HG03457 (cell line): Measurements from ENCODE around the gene DNM1.

Source experiments
- ATAC-seq: cut with Tn5 transposase; IDR thresholded peaks from one replicate; pipeline ENCODE4 v1.9.1; 2021; ENCODE audit warnings: moderate number of reproducible peaks; ENCODE audit not compliant: unreplicated experiment

DNM1 gene

DNA sequence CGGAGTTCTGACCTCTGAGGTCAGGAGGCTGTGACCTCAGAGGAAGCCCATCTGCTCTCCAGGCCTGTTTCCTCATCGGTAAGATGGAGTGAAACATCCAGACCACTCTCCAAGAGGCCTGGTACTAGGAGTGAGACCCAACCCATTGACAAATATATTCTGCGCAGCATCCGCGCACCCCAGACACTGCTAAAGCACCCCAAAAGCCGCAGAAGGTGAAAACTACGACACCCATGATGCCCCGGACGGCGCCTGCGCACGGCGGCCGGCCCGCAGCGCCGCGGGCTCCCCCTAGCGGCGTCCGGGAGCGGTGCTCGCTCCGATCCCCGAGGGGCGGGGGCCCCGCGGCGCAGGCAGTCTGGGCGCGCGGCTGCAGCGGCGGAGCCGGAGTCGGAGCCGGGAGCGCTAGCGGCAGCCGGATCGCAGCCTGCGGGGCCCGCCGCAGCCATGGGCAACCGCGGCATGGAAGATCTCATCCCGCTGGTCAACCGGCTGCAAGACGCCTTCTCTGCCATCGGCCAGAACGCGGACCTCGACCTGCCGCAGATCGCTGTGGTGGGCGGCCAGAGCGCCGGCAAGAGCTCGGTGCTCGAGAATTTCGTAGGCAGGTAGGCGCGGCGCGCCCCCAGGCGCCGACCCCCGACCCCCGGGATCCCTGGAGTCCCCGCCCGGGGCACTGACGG, at the start of gene DNM1:
DNM1 (plus strand) TSS at position 356 of the 683 bp plus-strand sequence; CDS start at position 448, 92 bp downstream.
- ATAC-seq: no peak

DNA sequence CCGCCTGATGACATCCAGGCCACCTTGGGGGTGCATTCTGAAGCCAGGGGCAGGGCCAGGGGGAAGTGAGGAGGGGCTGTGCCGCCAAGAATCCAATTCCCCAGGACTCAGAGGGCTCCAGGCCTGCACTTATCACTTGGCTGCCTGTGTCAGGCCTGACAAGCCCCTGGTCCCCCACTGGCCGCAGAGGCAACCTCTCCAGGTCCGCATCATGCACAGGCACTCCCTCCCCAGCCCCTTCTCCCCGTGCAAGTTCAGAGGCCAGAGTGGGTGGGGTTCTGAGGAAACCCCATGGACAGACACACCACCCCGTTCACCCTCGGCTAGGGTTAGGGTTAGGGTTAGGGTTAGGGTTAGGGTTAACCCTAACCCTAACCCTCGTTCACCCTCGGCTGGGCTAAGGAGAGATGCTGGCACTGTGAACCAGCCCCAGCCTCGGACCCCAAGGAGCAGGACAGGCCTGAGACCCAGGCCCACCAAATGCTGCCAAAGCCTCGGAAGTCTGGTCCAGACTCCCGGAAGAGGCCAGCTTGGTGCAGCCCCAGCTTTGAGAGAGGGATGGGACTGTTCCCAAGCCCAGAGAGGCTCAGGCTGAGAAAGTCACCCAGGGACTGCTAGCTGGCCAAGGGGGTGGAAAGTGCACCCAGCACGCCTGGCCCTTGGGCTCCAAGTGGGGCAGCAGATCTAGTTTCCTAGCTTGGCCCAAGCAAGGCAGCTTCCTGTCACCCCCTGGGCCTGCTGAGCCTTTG, 49.1 kb upstream of the DNM1 start:
- ATAC-seq: no peak

DNA sequence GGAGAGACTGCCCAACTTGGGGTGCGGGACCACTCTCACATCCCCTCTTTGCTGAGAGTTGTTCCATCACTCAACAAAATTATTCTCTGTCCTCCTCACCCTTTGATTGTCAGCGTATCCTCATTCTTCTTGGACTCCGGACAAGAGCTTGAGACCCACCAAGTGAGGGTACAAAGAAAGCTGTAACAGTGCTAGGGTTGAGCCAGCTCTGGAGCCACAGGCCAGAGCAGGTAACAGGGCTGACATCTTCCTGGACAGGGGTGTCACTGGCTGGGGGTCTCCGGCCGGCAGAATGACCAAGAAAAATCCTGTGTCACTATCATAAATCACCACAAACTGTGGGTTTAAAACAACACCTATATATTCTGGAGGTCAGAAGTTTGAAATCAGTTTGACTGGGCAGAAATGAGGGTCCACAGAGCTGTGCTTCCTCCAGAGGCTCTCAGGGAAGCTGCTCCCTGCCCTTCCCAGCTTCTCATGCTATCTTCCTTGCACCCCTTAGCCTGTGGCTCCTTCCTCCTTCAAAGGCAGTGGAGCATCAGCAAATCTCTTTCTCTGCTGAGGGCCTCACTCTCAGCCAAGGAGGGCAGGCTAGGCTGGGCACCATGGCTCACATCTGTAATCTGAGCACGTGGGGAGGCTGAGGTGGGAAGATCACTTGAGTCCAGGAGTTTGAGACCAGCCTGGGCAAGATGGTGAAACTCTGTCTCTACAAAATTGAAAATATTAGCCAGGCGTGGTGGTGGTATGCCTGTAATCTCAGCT, 47.3 kb upstream of the DNM1 start:
- ATAC-seq: no peak

DNA sequence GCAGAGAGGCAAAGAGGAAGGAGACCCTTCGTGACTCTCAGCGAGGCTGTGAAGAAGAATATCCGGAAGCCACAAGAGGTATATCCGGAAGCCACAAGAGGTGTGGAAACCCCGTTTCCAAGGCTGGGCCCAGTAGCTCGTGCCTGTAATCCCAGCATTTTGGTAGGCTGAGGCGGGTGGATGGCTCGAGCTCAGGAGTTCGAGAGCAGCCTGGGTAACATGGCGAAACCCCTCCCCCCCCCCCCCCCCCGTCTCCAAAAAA, 43.7 kb upstream of the DNM1 start:
- no peak for ATAC-seq

DNA sequence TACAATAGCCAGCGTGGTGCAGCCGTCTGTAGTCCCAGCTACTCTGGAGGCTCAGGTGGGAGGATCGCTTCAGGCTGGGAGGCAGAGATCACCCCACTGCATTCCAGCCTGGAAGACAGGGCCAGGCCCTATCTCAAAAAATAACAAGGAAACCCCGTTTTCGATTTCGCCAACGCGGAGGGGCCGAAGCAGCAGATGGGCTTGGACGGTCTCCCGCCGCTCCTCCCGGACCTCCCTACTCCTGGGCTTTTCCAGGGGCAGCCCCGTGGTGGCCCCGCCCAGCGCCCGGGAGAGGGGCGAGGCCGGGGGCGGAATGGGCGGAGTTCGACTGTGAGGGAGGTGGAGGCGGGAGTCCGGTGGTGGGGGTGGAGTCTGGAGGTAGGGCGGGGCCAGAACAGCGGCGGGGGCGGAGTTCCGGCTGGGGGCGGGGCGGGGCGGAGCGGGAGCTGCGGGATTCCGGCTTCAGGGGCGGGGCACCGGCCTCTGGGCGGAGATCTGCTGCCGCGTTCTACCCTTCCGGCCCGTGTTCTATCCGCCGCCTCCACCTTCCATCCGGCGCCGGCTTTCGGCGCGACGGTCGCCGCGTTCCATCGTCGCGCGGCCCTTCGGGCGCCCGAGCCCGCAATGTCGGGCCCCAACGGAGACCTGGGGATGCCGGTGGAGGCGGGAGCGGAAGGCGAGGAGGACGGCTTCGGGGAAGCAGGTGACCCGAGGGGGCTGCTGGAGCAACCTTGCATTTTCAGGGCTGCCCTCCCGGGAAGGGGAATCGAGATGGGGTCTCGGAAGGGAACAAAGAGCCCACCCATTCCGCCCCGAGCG, 43.2 kb upstream of the DNM1 start, which contains the start of gene BBLN:
BBLN (plus strand) TSS at position 482 of the 819 bp plus-strand sequence; CDS start at position 625, 143 bp downstream.
- ATAC-seq: peak; percentile 62

DNA sequence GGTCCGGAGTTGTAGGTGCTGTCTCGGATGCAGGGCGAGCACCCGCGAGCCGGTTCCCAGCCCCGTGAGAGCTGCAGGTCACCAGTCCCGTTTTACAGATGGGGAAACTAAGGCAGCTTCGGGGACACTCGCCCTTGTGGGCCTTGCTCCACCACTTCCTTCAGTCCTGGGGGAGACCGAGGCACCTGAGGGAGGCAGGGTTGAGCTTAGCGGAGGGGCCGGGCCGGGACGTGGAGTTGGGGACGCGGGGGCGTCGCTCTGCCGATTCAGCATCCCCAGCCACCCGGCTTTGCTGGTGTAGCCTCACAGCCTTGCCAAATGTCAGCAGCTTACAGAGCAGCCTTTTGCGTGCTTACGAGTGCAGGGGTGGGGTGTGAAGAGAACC, 42.6 kb upstream of the DNM1 start:
- ATAC-seq: no peak

DNA sequence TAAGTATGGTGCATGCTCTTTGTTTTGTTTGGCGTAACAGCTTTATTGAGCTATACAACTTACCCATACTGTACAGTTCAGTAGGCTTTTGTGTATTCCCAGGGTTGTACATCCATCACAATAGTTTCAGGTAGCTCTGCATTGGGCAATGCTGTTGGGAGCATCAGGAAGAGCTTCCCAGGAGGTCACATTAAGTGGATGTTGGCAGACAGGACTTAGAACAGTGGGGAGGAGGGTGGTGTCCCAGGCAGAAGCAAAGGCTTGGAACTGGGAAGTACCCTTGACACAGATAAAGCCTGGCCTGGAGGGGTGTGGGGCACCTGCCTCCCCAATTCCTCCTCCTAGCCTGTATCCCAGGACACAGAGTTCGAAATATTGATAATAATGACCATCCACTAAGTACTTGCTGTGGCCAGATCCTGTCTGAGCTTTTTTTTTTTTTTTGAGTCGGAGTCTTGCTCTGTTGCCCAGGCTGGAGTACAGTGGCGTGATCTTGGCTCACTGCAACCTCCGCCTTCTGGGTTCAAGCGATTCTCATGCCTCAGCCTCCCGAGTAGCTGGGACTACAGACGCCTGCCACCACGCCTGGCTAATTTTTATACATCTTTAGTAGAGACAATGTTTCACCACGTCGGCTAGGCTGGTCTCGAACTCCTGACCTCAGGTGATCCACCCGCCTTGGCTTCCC, 41.8 kb upstream of the DNM1 start:
- ATAC-seq: no peak

DNA sequence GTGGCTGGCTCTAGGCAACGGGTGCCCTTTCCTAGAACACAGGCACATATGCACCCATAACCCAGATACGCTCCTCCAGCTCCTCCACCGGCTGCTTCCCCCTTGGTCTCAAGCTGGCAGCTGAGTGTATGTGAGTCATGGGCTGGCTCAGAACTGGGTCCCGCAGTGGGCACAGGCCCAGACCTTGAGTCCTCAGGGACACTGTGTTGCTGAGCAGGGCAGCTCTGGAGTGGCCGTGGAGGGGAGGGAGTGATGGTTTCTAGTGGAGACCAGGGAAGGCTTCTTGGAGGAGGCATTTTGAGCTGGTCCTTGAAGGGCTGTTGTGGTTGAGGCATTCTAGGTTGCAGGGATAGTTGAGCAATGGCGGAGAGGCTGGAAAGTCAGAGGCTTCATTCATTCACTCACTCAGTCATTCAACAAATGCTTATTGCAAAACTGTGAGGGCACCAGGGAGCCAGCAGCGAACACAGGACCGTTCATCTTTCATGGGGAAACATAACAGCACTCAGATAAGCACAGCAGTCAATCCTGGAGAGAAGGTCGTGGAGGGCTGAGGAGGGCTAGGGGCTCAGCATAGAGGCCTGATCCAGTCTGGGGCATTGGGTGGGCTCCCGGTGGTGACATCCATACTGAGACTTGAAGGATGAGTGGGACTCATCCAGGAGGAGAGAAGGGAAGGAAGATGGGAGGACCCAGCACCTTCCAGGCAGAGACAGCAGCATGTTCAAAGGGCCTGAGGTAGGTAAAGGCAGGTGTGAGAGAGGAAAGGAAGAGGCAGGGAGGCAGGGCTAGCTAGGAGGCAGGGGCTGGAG, 40.8 kb upstream of the DNM1 start:
- no peak for ATAC-seq

DNA sequence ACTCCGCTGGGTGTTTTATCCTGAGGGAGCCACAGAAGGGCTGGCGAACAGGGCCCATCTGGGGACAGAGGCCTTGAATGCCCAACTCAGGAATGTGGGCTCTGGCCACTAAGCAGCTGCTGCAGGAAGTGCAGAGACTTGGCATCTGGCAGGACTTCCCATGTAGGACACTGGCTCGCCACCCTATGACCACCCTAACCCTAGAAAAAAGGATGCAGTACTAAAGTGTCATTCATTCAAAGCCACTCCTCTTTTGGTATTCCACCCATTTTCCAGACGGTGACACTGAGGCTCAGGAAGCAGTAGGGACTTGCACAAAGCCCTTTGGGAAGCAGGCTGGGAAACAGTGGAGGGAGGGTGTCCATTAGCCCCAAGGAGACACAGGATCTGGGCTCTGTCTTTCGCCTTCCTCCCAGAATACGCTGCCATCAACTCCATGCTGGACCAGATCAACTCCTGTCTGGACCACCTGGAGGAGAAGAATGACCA, 40.1 kb upstream of the DNM1 start:
- ATAC-seq: no peak

DNA sequence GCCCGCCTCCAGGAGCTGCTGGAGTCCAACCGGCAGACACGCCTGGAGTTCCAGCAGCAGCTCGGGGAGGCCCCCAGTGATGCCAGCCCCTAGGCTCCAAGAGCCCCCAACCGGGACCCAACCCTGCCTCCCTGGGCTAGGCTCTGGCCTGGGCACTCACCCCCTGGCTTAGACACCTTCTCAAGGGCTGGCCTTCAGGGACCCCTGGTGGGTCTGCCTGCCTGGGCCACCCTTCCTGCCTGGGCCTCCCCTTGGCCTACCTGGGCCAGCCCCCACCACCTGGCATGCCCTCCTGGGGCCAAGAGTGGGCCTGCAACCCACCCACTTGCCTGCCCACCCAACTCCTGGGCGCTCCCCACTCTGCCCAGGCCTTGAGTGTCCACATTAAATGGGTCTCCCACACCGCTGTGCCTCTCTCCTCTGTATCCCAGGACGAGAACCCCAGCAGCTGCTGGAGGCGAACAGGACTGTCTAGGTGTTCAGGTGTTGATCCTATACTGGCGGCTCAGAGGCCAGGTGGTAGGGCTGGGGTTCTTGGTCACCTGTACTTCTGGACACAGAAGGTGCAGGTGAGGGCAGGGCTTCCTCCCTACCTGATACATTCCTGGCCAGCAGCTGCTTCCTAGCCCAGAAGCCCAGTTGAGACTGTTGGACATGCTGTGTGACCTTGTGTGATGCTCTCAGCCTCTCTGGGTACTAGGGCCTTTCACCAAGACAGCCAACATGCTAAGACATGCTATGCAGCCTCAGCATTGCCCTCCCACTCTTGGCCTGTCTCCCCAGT, 39.5 kb upstream of the DNM1 start:
- no peak for ATAC-seq

DNA sequence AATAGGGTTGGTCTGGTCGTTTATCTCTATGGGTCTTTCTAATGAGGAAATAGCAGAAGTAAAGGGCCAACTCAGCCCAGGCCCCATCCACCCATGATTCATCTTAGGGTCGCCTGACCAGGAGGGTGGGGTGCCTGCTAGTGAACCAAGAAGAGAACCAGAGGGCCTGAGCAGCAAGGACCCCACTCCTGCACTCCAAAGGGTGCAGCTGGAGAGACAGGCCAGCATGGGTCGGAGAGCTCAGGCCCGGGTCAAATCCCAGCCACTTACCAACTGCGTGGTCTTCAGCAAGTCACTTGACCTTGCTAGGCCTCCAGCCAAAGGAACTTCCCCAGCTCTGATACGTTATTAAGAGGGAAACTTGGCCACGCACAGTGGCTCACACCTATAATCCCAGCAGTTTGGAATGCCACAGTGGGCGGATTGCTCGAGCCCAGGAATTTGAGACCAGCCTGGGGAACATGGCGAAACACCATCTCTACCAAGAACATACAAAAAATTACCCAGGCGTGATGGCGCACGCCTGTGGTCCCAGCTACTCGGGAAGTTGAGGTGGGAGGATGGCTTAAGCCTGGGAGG, 38.8 kb upstream of the DNM1 start:
- ATAC-seq: no peak

DNA sequence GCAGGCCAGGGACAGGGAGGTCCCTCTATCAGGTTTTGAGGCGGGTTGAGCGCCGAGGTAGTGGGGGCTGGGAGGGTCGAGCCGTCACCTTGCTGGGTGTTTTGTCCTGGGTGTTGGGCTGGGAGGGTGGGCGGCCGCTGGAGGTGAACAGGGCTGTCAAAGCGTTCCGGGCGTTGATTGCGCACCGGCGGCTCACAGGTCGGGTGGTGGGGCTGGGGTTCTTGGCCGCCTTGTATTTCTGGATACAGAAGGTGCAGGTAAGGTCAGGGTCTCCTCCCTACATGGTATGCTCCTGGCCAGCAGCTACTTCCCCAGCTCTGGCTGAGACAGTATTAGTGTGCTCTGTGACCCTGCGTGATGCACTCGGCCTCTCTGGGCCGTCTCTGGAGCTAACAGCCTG, 37.0 kb upstream of the DNM1 start:
- no peak for ATAC-seq

DNA sequence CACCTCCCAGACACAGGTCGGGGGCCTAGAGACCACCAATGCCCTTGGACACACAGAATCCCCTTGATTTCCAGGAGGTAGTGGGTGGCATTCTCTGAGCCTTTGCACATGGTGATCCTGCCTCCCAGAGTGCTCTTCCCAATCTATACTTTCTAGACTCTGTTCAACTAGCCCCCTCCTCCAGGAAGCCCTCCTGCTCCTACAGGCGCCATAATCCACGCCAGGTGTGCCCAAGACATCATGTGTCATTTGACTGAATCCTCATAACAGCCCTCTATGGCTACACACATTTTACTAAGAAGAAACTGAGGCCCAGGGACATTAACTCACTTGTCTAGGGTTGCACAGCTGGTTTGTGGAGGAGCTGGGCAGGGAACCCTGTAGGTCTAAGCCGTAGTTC, 36.0 kb upstream of the DNM1 start:
- ATAC-seq: no peak

DNA sequence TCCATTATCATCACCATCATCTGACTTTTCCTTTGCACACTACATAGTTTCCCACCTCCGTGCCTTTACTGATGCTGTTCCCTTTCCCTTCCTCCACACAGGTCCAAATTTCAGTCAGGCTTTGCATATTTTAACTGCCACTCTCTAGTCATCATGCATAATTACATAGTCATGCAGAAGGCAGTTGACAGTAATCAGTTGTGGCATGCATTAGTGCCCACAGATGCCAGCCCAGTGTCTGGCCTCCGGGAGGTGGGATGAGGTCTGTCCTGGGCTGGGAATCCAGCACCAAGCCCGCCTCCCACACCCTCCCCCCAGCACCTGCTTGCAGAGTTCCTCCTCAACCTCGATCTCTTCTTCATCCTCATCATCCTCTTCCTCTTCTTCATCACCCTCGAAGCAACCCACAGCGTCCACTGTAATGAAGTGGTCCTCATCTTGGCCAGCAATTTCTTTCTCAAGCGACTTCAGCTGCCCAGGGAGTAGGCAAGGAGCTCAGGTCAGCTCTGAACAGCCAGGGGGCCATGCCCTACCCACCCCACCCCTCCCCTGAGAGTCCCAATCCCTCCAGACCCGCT, 34.4 kb upstream of the DNM1 start:
- ATAC-seq: no peak

DNA sequence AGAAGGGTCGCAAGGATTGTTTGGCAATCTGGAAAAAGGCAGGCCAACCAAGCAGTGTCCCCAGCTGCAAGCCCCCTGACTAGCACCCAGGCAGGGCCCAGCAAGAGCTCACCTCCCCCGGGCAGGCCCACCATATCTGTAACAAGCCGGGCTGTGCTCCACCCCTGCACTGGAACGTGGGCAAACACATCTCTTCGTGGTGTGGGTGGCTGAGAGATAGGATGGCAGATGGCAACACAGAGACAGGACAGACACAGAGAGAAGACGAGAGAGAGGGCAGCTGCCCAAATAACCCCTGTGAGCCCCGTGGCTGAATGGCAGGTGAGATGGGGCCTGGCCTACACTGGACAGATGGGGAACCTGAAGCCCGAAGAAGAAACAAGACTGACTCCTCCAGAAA, 33.7 kb upstream of the DNM1 start:
- no peak for ATAC-seq

DNA sequence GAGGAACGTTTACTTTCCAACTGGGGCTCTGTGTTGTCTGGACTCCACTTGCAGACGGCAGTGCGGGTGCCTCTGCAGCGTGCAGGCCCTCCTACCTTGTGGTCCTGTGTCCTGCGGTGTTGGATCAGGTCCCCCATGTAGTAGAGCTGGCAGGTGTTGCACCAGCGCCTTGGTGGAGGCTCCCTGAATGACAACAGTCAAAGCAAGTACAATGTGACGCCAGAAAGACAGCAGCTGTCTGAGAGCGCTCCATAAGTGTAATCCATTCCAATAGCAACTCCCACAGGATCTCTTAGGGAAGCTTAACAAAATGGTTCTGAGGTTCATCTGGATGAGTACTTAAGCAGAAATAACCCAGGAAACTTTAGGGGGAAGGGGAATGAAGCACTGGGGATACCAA, 33.3 kb upstream of the DNM1 start:
- ATAC-seq: no peak

DNA sequence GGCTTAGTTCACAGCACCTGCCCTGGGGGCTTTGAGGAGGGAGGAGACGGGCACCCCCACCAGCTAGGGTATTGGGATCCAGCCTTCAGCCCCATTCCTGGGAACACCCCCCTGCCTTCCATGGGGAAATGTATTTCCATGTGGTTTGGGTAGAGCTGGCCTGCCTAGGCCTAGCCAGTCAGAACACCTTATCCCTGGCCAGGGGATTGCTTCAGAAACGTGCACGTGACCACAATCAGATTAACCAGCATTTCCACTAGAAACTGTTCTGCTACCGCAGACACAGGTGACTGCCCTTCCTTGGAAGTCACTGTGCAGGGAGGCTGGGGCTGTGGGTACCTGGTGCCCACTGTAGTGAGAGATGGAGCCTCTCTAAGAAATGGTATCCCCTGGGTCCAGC, 29.1 kb upstream of the DNM1 start:
- no peak for ATAC-seq

DNA sequence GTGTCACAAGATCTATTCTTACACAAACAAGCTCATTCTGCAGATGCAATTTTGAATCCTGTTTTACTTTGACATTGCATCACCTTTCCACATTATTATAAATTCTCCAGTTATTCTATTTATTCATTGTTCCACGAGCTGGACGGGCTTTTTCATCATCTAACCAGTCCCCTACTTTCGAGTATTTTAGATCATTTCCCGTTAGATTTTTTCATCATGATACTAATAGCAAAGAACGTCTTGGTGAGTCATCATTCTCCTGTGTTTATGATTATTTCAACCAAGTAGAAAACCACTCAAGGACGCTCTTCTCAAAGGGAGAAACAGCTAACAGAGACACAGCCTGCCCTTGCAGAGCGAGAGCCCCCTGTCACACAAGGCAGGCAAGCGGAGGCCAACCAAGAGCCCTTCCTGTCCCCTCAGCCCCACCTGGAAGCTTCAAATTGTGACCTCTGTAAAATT, 28.0 kb upstream of the DNM1 start:
- no peak for ATAC-seq
